Neural progenitor cell (in vitro differentiated cells): ENCODE data around the gene APLF. TPM values are rescaled to one million over a fixed set of nuclear protein-coding genes. Genes with fewer than 3 reads are reported as not detected.
"Not testable (repeated sequence)": the region's sequence is repeated elsewhere in the genome, so short reads cannot be mapped to it uniquely, and the experiment has no call there.

ENCODE experiments used
- DNase-seq: peaks from one replicate; pipeline ENCODE4 v3.0.0-alpha.2; 2016; ENCODE audit warnings: low spot score
- H2AFZ ChIP-seq: fragments of 200-600 bp; sonication (generic); replicated peaks from 2 replicates; pipeline ENCODE4 v1.6.1; 2016; ENCODE audit warnings: antibody characterized with exemption
- H3F3A ChIP-seq: fragments of 200-600 bp; sonication (generic); 2 replicates; pipeline ENCODE4 v1.6.1; 2016; ENCODE audit warnings: antibody characterized with exemption, low read depth
- H3K27ac ChIP-seq: fragments of 200-600 bp; sonication (generic); 2 replicates; pipeline ENCODE4 v1.5.1; 2016; ENCODE audit warnings: mild to moderate bottlenecking
- H3K27me3 ChIP-seq: fragments of 200-600 bp; sonication (generic); 2 replicates; pipeline ENCODE4 v1.6.1; 2016; ENCODE audit warnings: mild to moderate bottlenecking, moderate library complexity
- H3K36me3 ChIP-seq: fragments of 200-600 bp; sonication (generic); 2 replicates; pipeline ENCODE4 v1.5.1; 2016
- H3K4me1 ChIP-seq: fragments of 200-600 bp; sonication (generic); 2 replicates; pipeline ENCODE4 v1.6.1; 2016; ENCODE audit warnings: mixed run types
- H3K4me2 ChIP-seq: fragments of 200-600 bp; sonication (generic); 2 replicates; pipeline ENCODE4 v1.6.1; 2016
- H3K4me3 ChIP-seq: fragments of 200-600 bp; sonication (generic); 2 replicates; pipeline ENCODE4 v1.5.1; 2016
- H3K79me2 ChIP-seq: fragments of 200-600 bp; sonication (generic); 2 replicates; pipeline ENCODE4 v1.6.1; 2016; ENCODE audit warnings: low read depth
- H3K9ac ChIP-seq: fragments of 200-600 bp; sonication (generic); 2 replicates; pipeline ENCODE4 v1.6.1; 2016
- H3K9me3 ChIP-seq: fragments of 200-600 bp; sonication (generic); 2 replicates; pipeline ENCODE4 v1.5.1; 2016; ENCODE audit warnings: low read depth
- H4K20me1 ChIP-seq: fragments of 200-600 bp; sonication (generic); 2 replicates; pipeline ENCODE4 v1.6.1; 2016; ENCODE audit warnings: low read depth
- H3K27ac Mint-ChIP-seq: 3 replicates; pipeline ENCODE4 v1.8.0; 2021; ENCODE audit warnings: mixed read lengths
- H3K27me3 Mint-ChIP-seq: 2 replicates; pipeline ENCODE4 v1.8.0; 2022; ENCODE audit warnings: low read depth, mild to moderate bottlenecking, inconsistent platforms, moderate library complexity, mixed read lengths; ENCODE audit not compliant: insufficient read depth
- H3K36me3 Mint-ChIP-seq: 3 replicates; pipeline ENCODE4 v1.8.0; 2021; ENCODE audit warnings: mixed read lengths
- H3K4me1 Mint-ChIP-seq: 3 replicates; pipeline ENCODE4 v1.8.0; 2021; ENCODE audit warnings: mixed read lengths
- H3K4me3 Mint-ChIP-seq: 3 replicates; pipeline ENCODE4 v1.8.0; 2021; ENCODE audit warnings: mild to moderate bottlenecking, moderate library complexity, mixed read lengths
- H3K9me3 Mint-ChIP-seq: 3 replicates; pipeline ENCODE4 v1.8.0; 2020; ENCODE audit warnings: mixed read lengths
- EZH2 ChIP-seq: fragments of 200-600 bp; sonication (generic); IDR thresholded peaks from 2 replicates; pipeline ENCODE4 v1.6.1; 2017; ENCODE audit warnings: antibody characterized with exemption, mild to moderate bottlenecking, moderate library complexity
- EZH2phosphoT487 ChIP-seq: fragments of 200-600 bp; sonication (generic); IDR thresholded peaks from 2 replicates; pipeline ENCODE4 v1.6.1; 2017; ENCODE audit warnings: antibody characterized with exemption
- total RNA-seq: library from RNA; depleted of rRNA; stranded (reverse); fragments of >200 nt; gene quantifications from 2 replicates; pipeline ENCODE4 v1.2.3, GENCODE V29; 2015; ENCODE audit warnings: low replicate concordance
- TF ChIP-seq, protein P1 (sequence below): fragments of 200-600 bp; sonication (generic); IDR thresholded peaks from 2 replicates; pipeline ENCODE4 v1.5.1; 2017; ENCODE audit warnings: antibody characterized with exemption, mild to moderate bottlenecking

The APLF gene
- total RNA-seq, 1 donor from 2014 or later: 16.9 TPM

DNA sequence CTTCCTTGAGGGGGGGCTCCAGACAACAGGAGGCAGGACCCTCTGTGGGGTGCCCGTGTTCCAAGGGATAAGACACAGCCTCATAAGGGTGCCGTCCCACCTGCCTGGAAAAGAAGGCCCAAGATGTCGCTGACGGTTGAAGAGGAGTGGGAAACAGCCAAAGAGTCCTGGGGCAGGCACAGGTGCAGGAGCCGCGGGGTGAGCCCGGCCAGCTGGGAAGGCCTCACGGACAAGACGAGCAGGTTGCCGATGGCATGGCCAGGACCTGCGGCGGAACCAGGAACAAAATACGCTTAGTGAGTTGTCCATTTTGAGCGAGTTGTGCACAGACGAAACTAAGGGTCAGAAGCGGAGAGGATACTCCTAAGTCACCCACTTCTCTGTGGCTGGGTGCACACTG, 61.8 kb downstream of the APLF start:
- not testable (repeated sequence) for H3K36me3 ChIP-seq, DNase-seq, H3K27ac Mint-ChIP-seq, H3K4me2 ChIP-seq, H3K4me1 ChIP-seq, H4K20me1 ChIP-seq, H3K4me3 Mint-ChIP-seq, H3K27me3 ChIP-seq, H2AFZ ChIP-seq, H3K9me3 Mint-ChIP-seq, H3K4me1 Mint-ChIP-seq, H3K9ac ChIP-seq, H3K36me3 Mint-ChIP-seq, H3F3A ChIP-seq, H3K4me3 ChIP-seq, H3K27me3 Mint-ChIP-seq, H3K9me3 ChIP-seq, H3K79me2 ChIP-seq, H3K27ac ChIP-seq

DNA sequence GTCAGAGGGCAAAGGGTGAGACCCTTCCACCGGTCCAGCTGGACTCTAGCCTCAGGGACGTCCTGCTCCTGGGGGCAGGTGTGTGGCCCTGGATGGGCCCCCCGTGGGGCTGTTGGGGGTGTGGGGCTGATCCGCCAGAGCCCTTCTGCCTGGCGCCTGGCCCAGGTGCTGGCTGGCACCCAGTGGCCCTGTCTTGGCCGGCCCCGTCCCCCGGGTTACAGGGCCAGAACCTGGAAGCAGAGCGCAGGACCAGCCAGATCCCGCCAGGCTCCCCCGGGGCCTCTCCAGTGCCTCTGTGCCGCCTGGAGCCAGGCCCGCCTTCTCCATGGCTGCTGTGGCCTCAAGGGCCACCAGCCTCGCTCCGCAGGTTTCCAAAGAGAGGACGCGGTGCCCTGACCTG, 62.3 kb downstream of the APLF start:
- not testable (repeated sequence) for H3K4me3 ChIP-seq, H3K4me2 ChIP-seq, H3F3A ChIP-seq, H3K4me1 ChIP-seq, H4K20me1 ChIP-seq, H3K9me3 ChIP-seq, DNase-seq, H3K27me3 Mint-ChIP-seq, H2AFZ ChIP-seq, H3K36me3 ChIP-seq, H3K4me3 Mint-ChIP-seq, H3K27me3 ChIP-seq, H3K36me3 Mint-ChIP-seq, H3K27ac ChIP-seq, H3K79me2 ChIP-seq, H3K9me3 Mint-ChIP-seq, H3K4me1 Mint-ChIP-seq, H3K9ac ChIP-seq, H3K27ac Mint-ChIP-seq

DNA sequence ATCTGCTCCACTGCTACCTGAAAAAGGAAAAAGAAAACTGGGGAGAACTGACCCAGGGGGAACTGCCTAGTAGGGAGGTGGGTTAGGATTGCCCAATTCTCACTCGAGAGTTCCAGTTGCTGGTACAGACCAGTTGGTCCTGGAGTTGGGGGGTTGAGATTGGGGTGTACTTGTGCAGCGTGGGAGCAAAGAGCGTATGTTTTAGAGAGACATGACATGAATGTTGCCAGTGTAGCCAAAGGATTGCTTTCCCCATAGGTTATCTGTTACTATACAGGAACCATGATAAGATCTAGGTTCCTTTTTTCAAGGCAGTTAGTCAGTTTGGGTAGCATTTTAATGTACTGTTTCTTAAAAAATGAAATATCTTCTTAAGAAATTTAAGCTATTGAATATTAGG, 68.6 kb downstream of the APLF start:
- Mint-ChIP-seq H3K4me3 (no peak overlapping the region), H3K27me3 (peaks cover 2% of the 10 kb centered on the region), H3K9me3 (no peaks in the 10 kb centered on the region), H3K36me3 (no peaks in the 10 kb centered on the region), H3K27ac (no peak overlapping the region), H3K4me1 (no peaks in the 10 kb centered on the region)
- Histone ChIP-seq H3K36me3 (no peaks in the 10 kb centered on the region), H3F3A (no peaks in the 10 kb centered on the region), H3K4me2 (no peak overlapping the region), H3K9ac (no peak overlapping the region), H3K4me3 (no peak overlapping the region), H3K27ac (no peak overlapping the region), H2AFZ (no peak overlapping the region), H3K4me1 (no peaks in the 10 kb centered on the region), H3K79me2 (no peaks in the 10 kb centered on the region), H4K20me1 (no peaks in the 10 kb centered on the region), H3K27me3 (no peaks in the 10 kb centered on the region), H3K9me3 (no peaks in the 10 kb centered on the region)
- no peak for DNase-seq
- TF ChIP-seq, protein P1, sequence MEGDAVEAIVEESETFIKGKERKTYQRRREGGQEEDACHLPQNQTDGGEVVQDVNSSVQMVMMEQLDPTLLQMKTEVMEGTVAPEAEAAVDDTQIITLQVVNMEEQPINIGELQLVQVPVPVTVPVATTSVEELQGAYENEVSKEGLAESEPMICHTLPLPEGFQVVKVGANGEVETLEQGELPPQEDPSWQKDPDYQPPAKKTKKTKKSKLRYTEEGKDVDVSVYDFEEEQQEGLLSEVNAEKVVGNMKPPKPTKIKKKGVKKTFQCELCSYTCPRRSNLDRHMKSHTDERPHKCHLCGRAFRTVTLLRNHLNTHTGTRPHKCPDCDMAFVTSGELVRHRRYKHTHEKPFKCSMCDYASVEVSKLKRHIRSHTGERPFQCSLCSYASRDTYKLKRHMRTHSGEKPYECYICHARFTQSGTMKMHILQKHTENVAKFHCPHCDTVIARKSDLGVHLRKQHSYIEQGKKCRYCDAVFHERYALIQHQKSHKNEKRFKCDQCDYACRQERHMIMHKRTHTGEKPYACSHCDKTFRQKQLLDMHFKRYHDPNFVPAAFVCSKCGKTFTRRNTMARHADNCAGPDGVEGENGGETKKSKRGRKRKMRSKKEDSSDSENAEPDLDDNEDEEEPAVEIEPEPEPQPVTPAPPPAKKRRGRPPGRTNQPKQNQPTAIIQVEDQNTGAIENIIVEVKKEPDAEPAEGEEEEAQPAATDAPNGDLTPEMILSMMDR: no peak
- TF ChIP-seq EZH2phosphoT487: no peak
- no peak for TF ChIP-seq EZH2

DNA sequence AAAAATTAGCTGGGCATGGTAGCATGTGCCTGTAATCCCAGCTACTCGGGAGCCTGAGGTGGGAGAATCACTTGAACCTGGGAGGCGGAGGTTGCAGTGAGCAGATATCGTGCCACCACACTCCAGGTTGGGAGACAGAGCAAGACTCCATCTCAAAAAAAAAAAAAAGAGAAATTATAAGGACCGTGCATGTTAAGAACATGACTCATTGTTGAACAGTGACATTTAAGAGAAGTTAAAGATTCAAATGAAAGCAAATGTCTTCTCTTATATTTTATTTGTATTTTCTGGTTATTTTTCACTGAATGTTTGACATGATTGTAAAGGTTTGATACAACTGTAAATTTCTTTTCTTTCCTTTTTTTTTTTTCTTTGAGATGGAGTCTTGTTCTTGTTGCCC, 69.6 kb downstream of the APLF start:
- TF ChIP-seq EZH2: no peak
- Histone ChIP-seq H4K20me1 (no peaks in the 10 kb centered on the region), H3K9me3 (no peaks in the 10 kb centered on the region), H3K4me1 (no peaks in the 10 kb centered on the region), H3K9ac (no peak overlapping the region), H3K4me3 (no peak overlapping the region), H3K79me2 (no peaks in the 10 kb centered on the region), H3K27ac (no peak overlapping the region), H3F3A (no peaks in the 10 kb centered on the region), H3K4me2 (no peak overlapping the region), H3K27me3 (no peaks in the 10 kb centered on the region), H2AFZ (no peak overlapping the region), H3K36me3 (no peaks in the 10 kb centered on the region)
- DNase-seq: no peak
- no peak overlapping the region for H3K27ac Mint-ChIP-seq
- no peak overlapping the region for H3K4me3 Mint-ChIP-seq
- H3K4me1 Mint-ChIP-seq: no peaks in the 10 kb centered on the region
- peaks cover 2% of the 10 kb centered on the region for H3K27me3 Mint-ChIP-seq
- H3K9me3 Mint-ChIP-seq: no peaks in the 10 kb centered on the region
- H3K36me3 Mint-ChIP-seq: no peaks in the 10 kb centered on the region

DNA sequence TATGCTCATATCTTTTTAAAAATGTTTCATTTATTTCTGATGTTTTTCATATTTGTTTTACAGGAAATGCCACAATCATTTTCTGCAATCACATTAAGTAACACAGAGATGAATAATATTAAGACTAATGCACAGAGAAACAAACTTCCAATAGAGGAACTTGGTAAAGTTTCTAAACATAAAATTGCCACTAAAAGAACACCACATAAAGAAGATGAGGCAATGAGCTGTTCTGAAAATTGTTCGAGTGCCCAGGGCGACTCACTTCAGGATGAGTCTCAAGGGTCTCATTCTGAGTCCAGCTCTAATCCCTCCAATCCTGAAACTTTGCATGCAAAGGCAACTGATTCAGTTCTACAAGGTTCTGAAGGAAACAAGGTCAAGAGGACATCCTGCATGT, 70.4 kb downstream of the APLF start:
- Mint-ChIP-seq H3K27me3 (peaks cover 2% of the 10 kb centered on the region), H3K4me3 (no peak overlapping the region), H3K27ac (no peak overlapping the region), H3K9me3 (no peaks in the 10 kb centered on the region), H3K36me3 (no peaks in the 10 kb centered on the region), H3K4me1 (no peaks in the 10 kb centered on the region)
- H3K4me1 ChIP-seq: no peaks in the 10 kb centered on the region
- no peaks in the 10 kb centered on the region for H3K79me2 ChIP-seq
- H3F3A ChIP-seq: no peaks in the 10 kb centered on the region
- no peaks in the 10 kb centered on the region for H3K27me3 ChIP-seq
- no peak overlapping the region for H2AFZ ChIP-seq
- H3K4me3 ChIP-seq: no peak overlapping the region
- H3K27ac ChIP-seq: no peak overlapping the region
- H3K9me3 ChIP-seq: no peaks in the 10 kb centered on the region
- no peak overlapping the region for H3K4me2 ChIP-seq
- no peak for DNase-seq
- TF ChIP-seq EZH2phosphoT487 (no peak), EZH2 (no peak)
- TF ChIP-seq, protein P1: no peak
- no peaks in the 10 kb centered on the region for H4K20me1 ChIP-seq
- H3K9ac ChIP-seq: no peak overlapping the region
- H3K36me3 ChIP-seq: no peaks in the 10 kb centered on the region
